Measurements from ENCODE around the gene ST3GAL3. TPM values are rescaled to one million over a fixed set of nuclear protein-coding genes. Genes with fewer than 3 reads are reported as not detected.

Gene ST3GAL3
- total and polyA plus RNA-seq, 2 of the 13 experiments (the other 11 are each of a cell fraction or from before 2014, with no cell fraction given), result 5.1 to 8.1 TPM

- TF ChIP-seq IRF1 (CRISPR knock-in tag; IDR thresholded peaks at IDR 0.05; ENCODE audit: low read depth) (no peak), YEATS4 (CRISPR knock-in tag; IDR thresholded peaks at IDR 0.05; ENCODE audit: borderline replicate concordance) (peak; percentile 69), NAIF1 (CRISPR knock-in tag; IDR thresholded peaks at IDR 0.05; ENCODE audit: borderline replicate concordance) (peak; percentile 84; the same call in 1 of the 2 replicates), IRX3 (CRISPR knock-in tag; IDR thresholded peaks at IDR 0.05; ENCODE audit: borderline replicate concordance, low read depth) (peak; percentile 80; the same call in 1 of the 2 replicates), HDAC1 (CRISPR knock-in tag; IDR thresholded peaks at IDR 0.05) (peak; percentile 92), KLF9 (CRISPR knock-in tag; IDR thresholded peaks at IDR 0.05; ENCODE audit: low read depth) (0 out of 2 replicates have a peak, but pooled peaks have one; percentile 53), DDIT3 (CRISPR knock-in tag; IDR thresholded peaks at IDR 0.05) (no peak), MTA1 (CRISPR knock-in tag; IDR thresholded peaks at IDR 0.05; ENCODE audit: borderline replicate concordance) (0 out of 2 replicates have a peak, but pooled peaks have one; percentile 24), EP300 (IDR thresholded peaks at IDR 0.05; ENCODE audit: low read depth in 2 of 2, low read length in 2 of 2) (0 out of 4 replicates have a peak, but pooled peaks of 1 of the 2 experiments have one; percentile 7), EP300 (CRISPR knock-in tag; IDR thresholded peaks at IDR 0.05; ENCODE audit: borderline replicate concordance) (no peak), ZFYVE20 (CRISPR knock-in tag; IDR thresholded peaks at IDR 0.05; ENCODE audit: borderline replicate concordance, low read depth) (no peak), RFX1 (IDR thresholded peaks at IDR 0.05) (no peak), THAP9 (CRISPR knock-in tag; IDR thresholded peaks at IDR 0.05; ENCODE audit: borderline replicate concordance) (peak; percentile 43; the same call in 1 of the 2 replicates), TOE1 (CRISPR knock-in tag; IDR thresholded peaks at IDR 0.05) (no peak), UBTF (CRISPR knock-in tag; IDR thresholded peaks at IDR 0.05) (peak; percentile 81), ZNF383 (CRISPR knock-in tag; IDR thresholded peaks at IDR 0.05; ENCODE audit: borderline replicate concordance) (no peak), ZNF580 (CRISPR knock-in tag; IDR thresholded peaks at IDR 0.05; ENCODE audit: borderline replicate concordance, low read depth) (peak; percentile 31; the same call in 1 of the 2 replicates), ZNF660 (CRISPR knock-in tag; IDR thresholded peaks at IDR 0.05; ENCODE audit: borderline replicate concordance, low read depth) (no peak), YY1 (IDR thresholded peaks at IDR 0.05; ENCODE audit: insufficient read depth, insufficient replicate concordance, low read depth, low read length) (peak; percentile 83), SP2 (CRISPR knock-in tag; IDR thresholded peaks at IDR 0.05) (peak; percentile 35; the same call in 1 of the 2 replicates), ZSCAN25 (CRISPR knock-in tag; IDR thresholded peaks at IDR 0.05) (0 out of 2 replicates have a peak, but pooled peaks have one; percentile 24), RAD51 (IDR thresholded peaks at IDR 0.05; ENCODE audit: borderline replicate concordance) (peak; percentile 99)
Observed at GRCh38 chr1:43974443-43975248, 267.3 kb downstream of the ST3GAL3 start, which contains the start of gene ATP6V0B (continued).

Measured in HepG2 (cell line).